ENCODE results near the gene NUB1.

The NUB1 gene

DNA sequence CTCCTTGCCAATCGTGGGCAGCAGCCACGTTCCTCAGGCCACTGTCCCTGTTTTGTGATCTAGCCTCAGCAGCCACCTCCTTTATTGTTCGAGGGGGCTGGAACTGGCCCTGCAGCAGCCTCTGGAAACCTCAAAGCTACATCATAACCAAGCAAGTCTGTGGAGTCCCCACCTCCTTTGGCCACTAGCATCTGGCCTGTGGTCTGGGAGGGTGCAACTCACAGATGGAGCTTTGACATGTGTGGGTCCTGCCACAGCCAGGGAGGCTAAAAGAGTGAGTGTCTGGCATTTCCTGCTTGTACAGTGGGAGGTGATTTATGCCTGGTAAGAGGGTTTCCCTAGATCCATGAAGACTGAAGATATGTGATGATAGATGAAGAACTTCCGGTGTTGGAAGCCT is 32.3 kb upstream of the NUB1 start:
- H3K4me3 Mint-ChIP-seq: no peak overlapping the region
- H3K27ac Mint-ChIP-seq: no peak overlapping the region
- peaks cover 16% of the 10 kb centered on the region for H3K27me3 Mint-ChIP-seq
- peaks cover 7% of the 10 kb centered on the region for H3K4me1 Mint-ChIP-seq (ENCODE audit: low read depth)
- no peaks in the 10 kb centered on the region for H3K36me3 Mint-ChIP-seq
- no peaks in the 10 kb centered on the region for H3K9me3 Mint-ChIP-seq (ENCODE audit: low read depth)

DNA sequence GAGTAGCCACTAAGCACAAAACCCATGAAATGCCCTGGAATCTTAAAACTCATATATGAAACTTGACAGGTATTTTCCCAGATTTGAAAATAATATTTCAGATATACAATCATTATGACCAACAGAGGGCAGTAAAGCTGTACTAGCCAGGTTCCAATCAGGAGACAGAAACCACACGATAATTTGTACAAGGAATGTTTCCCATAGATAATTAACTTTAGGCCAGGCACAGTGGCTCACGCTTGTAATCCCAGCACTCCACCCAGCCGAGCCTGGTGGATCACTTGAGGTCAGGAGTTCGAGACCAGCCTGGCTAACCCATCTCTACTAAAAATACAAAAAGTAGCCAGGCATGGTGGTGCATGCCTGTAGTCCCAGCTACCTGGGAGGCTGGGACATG is 31.0 kb upstream of the NUB1 start:
- H3K4me3 Mint-ChIP-seq: no peak overlapping the region
- H3K9me3 Mint-ChIP-seq (ENCODE audit: low read depth): no peaks in the 10 kb centered on the region
- H3K4me1 Mint-ChIP-seq (ENCODE audit: low read depth): peaks cover 4% of the 10 kb centered on the region
- H3K36me3 Mint-ChIP-seq: no peaks in the 10 kb centered on the region
- no peak overlapping the region for H3K27ac Mint-ChIP-seq
- peaks cover 8% of the 10 kb centered on the region for H3K27me3 Mint-ChIP-seq

- no peak overlapping the region for H3K27ac Mint-ChIP-seq
Observed at GRCh38 chr7:151311294-151311864, 30.2 kb upstream of the NUB1 start.

DNA sequence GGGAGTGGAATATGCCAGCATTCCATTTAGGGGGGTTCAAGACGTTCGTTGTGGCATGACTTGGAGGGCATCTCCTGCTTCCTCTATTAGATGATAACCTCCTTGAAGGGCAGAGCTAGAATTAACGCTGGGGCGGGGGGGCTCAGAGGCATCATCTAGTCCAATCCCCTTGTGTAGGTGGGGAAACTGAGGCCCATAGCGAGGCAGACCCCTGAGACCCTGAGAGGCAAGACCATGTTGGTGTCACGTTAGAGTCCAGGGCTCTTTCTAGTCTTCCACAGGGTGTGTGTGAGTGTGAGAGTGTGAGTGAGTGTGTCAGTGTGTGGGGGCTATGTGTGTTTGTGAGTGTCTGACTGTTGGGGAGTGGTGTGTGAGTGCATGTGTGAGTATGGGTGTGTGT is 29.3 kb upstream of the NUB1 start:
- Mint-ChIP-seq H3K4me1 (ENCODE audit: low read depth) (peaks cover 4% of the 10 kb centered on the region), H3K36me3 (no peaks in the 10 kb centered on the region), H3K9me3 (ENCODE audit: low read depth) (no peaks in the 10 kb centered on the region), H3K27ac (no peak overlapping the region), H3K4me3 (no peak overlapping the region), H3K27me3 (peaks cover 2% of the 10 kb centered on the region)

More at GRCh38 chr7:151311294-151311864, 30.2 kb upstream of the NUB1 start:
- Mint-ChIP-seq H3K9me3 (ENCODE audit: low read depth) (no peaks in the 10 kb centered on the region), H3K36me3 (no peaks in the 10 kb centered on the region), H3K4me3 (no peak overlapping the region), H3K27me3 (peaks cover 4% of the 10 kb centered on the region), H3K4me1 (ENCODE audit: low read depth) (peaks cover 4% of the 10 kb centered on the region)

- no peak overlapping the region for H3K4me3 Mint-ChIP-seq
- no peaks in the 10 kb centered on the region for H3K27me3 Mint-ChIP-seq
- H3K9me3 Mint-ChIP-seq (ENCODE audit: low read depth): no peaks in the 10 kb centered on the region
- peaks cover 4% of the 10 kb centered on the region for H3K4me1 Mint-ChIP-seq (ENCODE audit: low read depth)
- H3K36me3 Mint-ChIP-seq: no peaks in the 10 kb centered on the region
- no peak overlapping the region for H3K27ac Mint-ChIP-seq
Observed at GRCh38 chr7:151312831-151313809, 28.5 kb upstream of the NUB1 start.

- H3K27ac Mint-ChIP-seq: no peak overlapping the region
- H3K9me3 Mint-ChIP-seq (ENCODE audit: low read depth): peaks cover 5% of the 10 kb centered on the region
- peaks cover 2% of the 10 kb centered on the region for H3K36me3 Mint-ChIP-seq
- H3K4me3 Mint-ChIP-seq: no peak overlapping the region
- H3K4me1 Mint-ChIP-seq (ENCODE audit: low read depth): peaks cover 4% of the 10 kb centered on the region
- H3K27me3 Mint-ChIP-seq: no peaks in the 10 kb centered on the region
Observed at GRCh38 chr7:151313857-151314256, 27.8 kb upstream of the NUB1 start.

DNA sequence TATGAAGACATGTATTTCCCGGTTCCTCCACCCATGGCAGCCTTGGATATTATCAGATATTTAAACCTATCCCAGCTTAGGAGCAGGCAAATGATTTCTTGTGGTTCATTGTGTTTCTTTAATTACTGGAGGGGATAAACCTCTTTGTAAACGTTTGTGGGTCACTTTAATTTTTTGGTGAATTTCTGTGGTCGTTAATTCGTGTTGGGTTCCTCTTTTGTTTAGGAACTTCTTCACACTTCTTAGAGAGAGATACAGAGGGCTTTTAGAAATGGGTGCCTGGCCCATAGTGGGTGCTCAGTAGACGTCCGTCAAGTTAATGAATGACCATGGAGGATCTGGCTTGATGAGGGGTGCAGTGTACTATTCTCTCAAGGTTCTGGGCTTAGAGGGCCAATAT is 27.2 kb upstream of the NUB1 start:
- H3K4me3 Mint-ChIP-seq: no peak overlapping the region
- H3K36me3 Mint-ChIP-seq: peaks cover 4% of the 10 kb centered on the region
- H3K4me1 Mint-ChIP-seq (ENCODE audit: low read depth): peaks cover 4% of the 10 kb centered on the region
- no peaks in the 10 kb centered on the region for H3K27me3 Mint-ChIP-seq
- H3K9me3 Mint-ChIP-seq (ENCODE audit: low read depth): peaks cover 9% of the 10 kb centered on the region
- H3K27ac Mint-ChIP-seq: no peak overlapping the region

GRCh38 chr7:151315038-151315655 is 26.5 kb upstream of the NUB1 start:
- no peak overlapping the region for H3K27ac Mint-ChIP-seq
- peaks cover 11% of the 10 kb centered on the region for H3K9me3 Mint-ChIP-seq (ENCODE audit: low read depth)
- no peak overlapping the region for H3K4me3 Mint-ChIP-seq
- no peaks in the 10 kb centered on the region for H3K27me3 Mint-ChIP-seq
- H3K4me1 Mint-ChIP-seq (ENCODE audit: low read depth): peaks cover 4% of the 10 kb centered on the region
- peaks cover 8% of the 10 kb centered on the region for H3K36me3 Mint-ChIP-seq

- Mint-ChIP-seq H3K4me1 (ENCODE audit: low read depth) (peaks cover 4% of the 10 kb centered on the region), H3K27ac (no peak overlapping the region), H3K4me3 (no peak overlapping the region), H3K36me3 (peaks cover 8% of the 10 kb centered on the region), H3K27me3 (no peaks in the 10 kb centered on the region), H3K9me3 (ENCODE audit: low read depth) (peaks cover 11% of the 10 kb centered on the region)
Observed at GRCh38 chr7:151316896-151317295, 24.7 kb upstream of the NUB1 start.

- H3K27me3 Mint-ChIP-seq: no peaks in the 10 kb centered on the region
- H3K9me3 Mint-ChIP-seq (ENCODE audit: low read depth): peaks cover 11% of the 10 kb centered on the region
- peaks cover 4% of the 10 kb centered on the region for H3K4me1 Mint-ChIP-seq (ENCODE audit: low read depth)
- H3K36me3 Mint-ChIP-seq: peaks cover 8% of the 10 kb centered on the region
- no peak overlapping the region for H3K27ac Mint-ChIP-seq
- no peak overlapping the region for H3K4me3 Mint-ChIP-seq
Observed at GRCh38 chr7:151317936-151318335, 23.7 kb upstream of the NUB1 start.

DNA sequence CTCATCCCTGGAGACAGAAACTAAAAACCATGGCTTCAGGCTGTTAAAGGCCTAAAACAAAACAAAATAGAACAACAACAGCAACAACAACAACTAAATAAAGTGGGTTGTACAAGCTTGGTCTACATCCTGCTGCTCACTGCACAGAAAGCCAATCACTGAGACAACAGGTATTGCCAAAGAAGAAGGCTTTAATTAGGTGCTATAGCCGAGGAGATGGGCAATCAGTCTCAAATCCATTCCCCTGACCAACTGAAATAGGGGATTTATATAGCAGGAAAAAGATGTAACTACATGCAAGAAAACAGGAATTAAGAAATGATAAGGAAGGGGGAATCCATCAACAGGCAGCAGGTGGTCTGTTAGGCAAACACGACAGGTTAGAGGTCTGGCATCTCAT is 22.4 kb upstream of the NUB1 start:
- peaks cover 11% of the 10 kb centered on the region for H3K9me3 Mint-ChIP-seq (ENCODE audit: low read depth)
- H3K27ac Mint-ChIP-seq: no peak overlapping the region
- H3K27me3 Mint-ChIP-seq: no peaks in the 10 kb centered on the region
- H3K4me1 Mint-ChIP-seq (ENCODE audit: low read depth): peaks cover 4% of the 10 kb centered on the region
- H3K36me3 Mint-ChIP-seq: peaks cover 8% of the 10 kb centered on the region
- H3K4me3 Mint-ChIP-seq: no peak overlapping the region

DNA sequence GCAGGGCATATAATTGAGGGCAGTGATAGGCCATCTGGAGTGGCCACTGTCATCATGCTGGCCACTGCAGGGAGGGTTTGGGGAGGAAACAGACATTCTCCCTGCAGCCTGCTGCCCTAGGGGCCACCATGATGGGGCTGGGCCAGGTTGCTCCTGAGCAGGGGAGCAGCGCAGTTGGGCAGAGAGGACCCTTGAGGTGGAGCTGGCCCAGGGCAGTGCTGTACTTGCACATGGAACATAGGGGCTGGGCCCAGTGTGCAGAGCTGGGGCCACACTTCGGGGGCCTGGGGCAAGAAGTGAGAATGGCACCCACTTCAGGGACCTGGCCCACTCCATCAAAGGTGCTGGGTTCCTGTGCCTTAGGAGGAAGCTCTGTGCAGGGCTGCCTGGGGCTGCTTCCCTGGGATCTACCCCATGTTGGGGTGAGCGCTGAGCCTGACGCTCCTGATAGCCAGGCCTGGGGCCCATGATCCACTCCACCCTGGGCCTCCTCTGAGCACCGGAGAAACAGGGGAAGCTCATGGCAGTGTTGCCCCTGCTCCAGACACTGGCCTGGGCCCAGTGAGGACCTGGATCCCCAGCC is 21.3 kb upstream of the NUB1 start:
- Mint-ChIP-seq H3K27me3 (no peaks in the 10 kb centered on the region), H3K27ac (no peak overlapping the region), H3K9me3 (ENCODE audit: low read depth) (peaks cover 11% of the 10 kb centered on the region), H3K36me3 (peaks cover 8% of the 10 kb centered on the region), H3K4me1 (ENCODE audit: low read depth) (no peaks in the 10 kb centered on the region), H3K4me3 (no peak overlapping the region)

DNA sequence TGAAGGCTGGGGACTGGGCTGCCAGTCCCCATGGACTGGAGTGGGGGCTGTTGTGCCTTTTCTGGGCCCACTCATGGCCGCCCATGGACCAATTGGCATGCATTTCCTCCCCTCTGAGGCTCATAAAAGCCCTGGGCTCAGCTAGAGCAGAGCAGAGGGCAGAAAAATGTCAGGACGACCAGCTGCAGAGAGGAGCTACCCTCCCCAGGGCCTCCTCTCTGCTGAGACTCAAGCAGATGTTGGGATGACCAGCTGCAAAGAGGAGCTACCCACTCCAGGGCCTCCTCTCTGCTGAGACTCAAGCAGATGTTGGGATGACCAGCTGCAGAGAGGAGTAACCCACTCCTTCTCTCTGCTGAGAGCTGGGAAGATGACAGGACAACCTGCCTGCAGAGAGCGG is 20.3 kb upstream of the NUB1 start:
- Mint-ChIP-seq H3K4me1 (ENCODE audit: low read depth) (no peaks in the 10 kb centered on the region), H3K27ac (no peak overlapping the region), H3K27me3 (no peaks in the 10 kb centered on the region), H3K4me3 (no peak overlapping the region), H3K36me3 (peaks cover 8% of the 10 kb centered on the region), H3K9me3 (ENCODE audit: low read depth) (peaks cover 11% of the 10 kb centered on the region)

DNA sequence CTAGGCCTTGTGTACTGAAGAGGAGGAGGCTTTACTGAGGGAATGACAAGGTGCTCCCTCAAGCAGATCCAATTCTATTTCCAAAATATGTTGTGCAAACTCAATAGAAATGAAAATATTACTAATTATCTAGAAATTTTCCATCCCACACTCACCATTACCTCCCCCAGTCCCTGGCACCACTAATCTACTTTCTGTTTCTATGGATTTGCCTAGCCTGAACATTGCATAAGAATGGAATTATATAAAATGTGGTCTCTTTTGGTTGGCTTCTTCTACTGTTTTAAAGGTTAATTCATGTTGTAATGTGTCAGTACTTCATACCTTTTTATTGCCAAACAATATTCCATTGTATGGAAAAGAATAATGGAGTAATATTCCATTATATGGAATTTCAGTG is 18.7 kb upstream of the NUB1 start:
- Mint-ChIP-seq H3K4me1 (ENCODE audit: low read depth) (no peaks in the 10 kb centered on the region), H3K27me3 (no peaks in the 10 kb centered on the region), H3K9me3 (ENCODE audit: low read depth) (peaks cover 11% of the 10 kb centered on the region), H3K36me3 (peaks cover 8% of the 10 kb centered on the region), H3K27ac (no peak overlapping the region), H3K4me3 (no peak overlapping the region)

DNA sequence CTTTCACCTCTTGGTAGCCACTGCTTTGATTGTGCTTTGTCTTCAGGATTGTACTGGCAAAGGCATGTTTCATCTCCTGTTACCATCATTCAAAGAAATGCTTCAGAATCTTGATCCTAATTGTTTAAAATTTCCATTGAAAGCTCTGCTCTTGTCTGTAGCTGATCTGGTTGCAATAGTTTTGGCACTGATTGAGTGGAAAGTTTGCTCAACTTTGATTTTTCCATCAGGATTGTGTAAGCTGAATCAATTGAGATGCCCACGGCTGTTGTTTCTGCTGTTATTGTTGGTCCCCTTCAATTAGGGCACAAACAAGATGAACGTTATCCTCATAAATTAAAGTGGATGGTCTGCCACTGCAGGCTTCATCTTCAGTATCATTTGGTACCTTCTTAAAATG is 14.6 kb upstream of the NUB1 start:
- H3K4me1 Mint-ChIP-seq (ENCODE audit: low read depth): no peaks in the 10 kb centered on the region
- H3K4me3 Mint-ChIP-seq: no peak overlapping the region
- H3K27ac Mint-ChIP-seq: no peak overlapping the region
- H3K36me3 Mint-ChIP-seq: no peaks in the 10 kb centered on the region
- no peaks in the 10 kb centered on the region for H3K9me3 Mint-ChIP-seq (ENCODE audit: low read depth)
- no peaks in the 10 kb centered on the region for H3K27me3 Mint-ChIP-seq

Data from activated naive CD8-positive, alpha-beta T cell (primary cell).